WERI-Rb-1 (cell line): ENCODE results near the gene CDYL2.

Source experiments
- DNase-seq: peaks from one replicate; pipeline ENCODE4 v3.0.0-alpha.2; 2020
- H3K27ac ChIP-seq: fragments of 250-450 bp; sonication (Bioruptor Pico); 2 replicates; pipeline ENCODE4 v1.5.1; 2020; ENCODE audit warnings: mild to moderate bottlenecking, moderate library complexity
- H3K27me3 ChIP-seq: fragments of 250-450 bp; sonication (Bioruptor Pico); 2 replicates; pipeline ENCODE4 v1.5.1; 2021; ENCODE audit warnings: mild to moderate bottlenecking, low read depth, moderate library complexity; ENCODE audit not compliant: insufficient read depth, severe bottlenecking
- H3K36me3 ChIP-seq: fragments of 250-450 bp; sonication (Bioruptor Pico); 2 replicates; pipeline ENCODE4 v1.5.1; 2020; ENCODE audit warnings: mild to moderate bottlenecking, moderate library complexity
- H3K4me3 ChIP-seq: 2 replicates; pipeline ENCODE4 v1.5.1; 2011; ENCODE audit warnings: low read depth, mild to moderate bottlenecking, control low read depth, low read length
- H3K9me3 ChIP-seq: fragments of 250-450 bp; sonication (Bioruptor Pico); 2 replicates; pipeline ENCODE4 v1.5.1; 2021; ENCODE audit warnings: mild to moderate bottlenecking, moderate library complexity; ENCODE audit not compliant: severe bottlenecking
- CTCF ChIP-seq: IDR thresholded peaks from 2 replicates; pipeline ENCODE4 v1.5.1; 2011; ENCODE audit warnings: low read depth, mild to moderate bottlenecking, control low read depth, inconsistent platforms, low read length

Gene CDYL2

DNA sequence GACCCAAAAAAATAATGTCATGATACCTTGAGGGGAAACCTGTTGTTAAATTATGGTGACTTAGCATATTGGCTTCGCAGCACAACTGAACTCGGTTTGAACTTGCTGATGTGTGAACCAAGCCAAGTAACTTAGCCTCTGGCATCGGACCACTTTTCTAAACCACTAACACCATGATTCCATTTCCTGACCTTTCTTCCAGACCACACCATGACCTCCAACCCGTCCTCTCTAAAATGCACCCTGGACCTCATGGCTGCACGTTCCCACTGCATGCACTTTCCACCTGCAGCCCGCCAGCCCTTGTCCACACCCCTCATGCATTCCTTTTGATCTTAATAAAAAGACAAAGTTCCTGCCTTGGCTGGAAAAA is 234.3 kb downstream of the CDYL2 start:
- H3K4me3 ChIP-seq, result no peak overlapping the region
- no peak for TF ChIP-seq CTCF
- H3K27me3 ChIP-seq, result no peaks in the 10 kb centered on the region
- no peak overlapping the region for H3K27ac ChIP-seq
- DNase-seq, result no peak
- no peaks in the 10 kb centered on the region for H3K36me3 ChIP-seq
- H3K9me3 ChIP-seq, result no peaks in the 10 kb centered on the region

DNA sequence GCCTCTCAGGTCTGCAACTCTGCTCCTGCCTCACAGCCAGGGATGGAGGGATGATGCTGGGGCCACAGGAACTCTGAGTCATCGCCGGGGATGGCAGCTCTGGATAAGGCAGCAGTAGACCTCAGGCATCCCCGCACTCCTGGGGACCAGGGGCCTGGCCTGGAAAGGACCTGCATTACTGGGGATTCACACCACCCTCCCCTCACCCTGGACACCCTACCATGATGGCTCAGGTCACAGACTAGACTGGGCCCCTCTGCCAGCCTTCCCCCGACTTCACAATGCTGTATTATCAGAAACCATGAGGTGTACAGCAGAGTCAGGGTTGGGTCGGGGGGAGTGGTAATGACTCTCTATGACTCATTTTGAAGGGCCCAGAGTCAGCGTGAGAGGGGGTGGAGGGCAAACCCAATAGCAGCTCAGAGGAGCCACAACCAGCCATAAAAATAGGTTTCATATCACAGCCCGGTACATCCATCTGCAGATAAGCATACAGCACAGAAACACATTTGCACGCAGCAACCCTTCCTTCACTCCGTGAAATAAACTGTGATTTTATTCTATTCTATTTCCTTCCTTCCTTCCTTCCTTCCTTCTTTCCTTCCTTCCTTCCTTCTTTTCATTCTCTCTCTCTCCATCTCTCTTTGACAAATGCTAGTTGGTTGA is 234.8 kb downstream of the CDYL2 start:
- no peak for DNase-seq
- no peak for TF ChIP-seq CTCF
- H3K27ac ChIP-seq, result no peak overlapping the region
- H3K27me3 ChIP-seq, result no peaks in the 10 kb centered on the region
- H3K4me3 ChIP-seq, result no peak overlapping the region
- H3K9me3 ChIP-seq, result no peaks in the 10 kb centered on the region
- H3K36me3 ChIP-seq, result no peaks in the 10 kb centered on the region

DNA sequence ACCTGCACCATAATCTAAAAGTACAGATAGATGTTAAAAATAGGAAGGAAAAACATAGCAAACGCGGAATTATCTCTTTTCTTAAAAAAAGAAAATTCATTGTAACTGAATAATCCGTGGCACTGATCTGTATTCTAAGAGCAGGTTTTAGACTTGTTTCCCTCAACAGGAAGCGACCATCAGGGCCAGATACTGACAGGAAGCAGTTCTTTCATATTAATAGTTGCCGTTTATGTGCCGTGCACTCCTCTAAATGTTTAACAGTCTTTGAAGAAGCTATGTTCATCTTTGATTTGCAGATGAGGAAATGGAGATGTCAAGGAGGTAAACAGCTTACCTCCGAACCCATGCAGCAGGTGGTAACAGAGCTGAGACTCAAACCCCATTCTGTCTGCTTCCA is 240.0 kb downstream of the CDYL2 start:
- no peak for TF ChIP-seq CTCF
- H3K4me3 ChIP-seq, result no peak overlapping the region
- DNase-seq, result no peak
- H3K9me3 ChIP-seq, result no peaks in the 10 kb centered on the region
- no peak overlapping the region for H3K27ac ChIP-seq
- H3K27me3 ChIP-seq, result no peaks in the 10 kb centered on the region
- no peaks in the 10 kb centered on the region for H3K36me3 ChIP-seq

DNA sequence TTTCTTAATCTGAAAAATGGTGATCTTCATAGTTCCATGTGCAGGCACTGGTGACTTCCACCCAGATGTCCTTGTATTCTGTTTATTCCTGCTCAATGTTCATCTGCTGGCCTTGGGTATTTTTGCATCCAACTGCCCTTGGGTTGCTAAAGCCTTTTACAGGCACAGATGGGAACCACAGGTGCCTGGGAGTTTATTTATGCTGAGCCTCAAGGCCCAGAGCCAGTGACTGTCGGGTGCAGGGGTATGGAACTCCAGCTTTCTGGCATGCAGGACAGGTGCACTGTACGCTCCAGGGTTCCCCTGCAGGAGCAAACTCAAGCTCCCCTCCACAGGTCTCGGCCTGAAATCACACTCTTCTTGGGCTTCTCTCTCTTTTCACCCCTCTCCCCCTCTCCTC is 241.3 kb downstream of the CDYL2 start:
- Histone ChIP-seq H3K36me3 (no peaks in the 10 kb centered on the region), H3K27ac (no peak overlapping the region), H3K27me3 (no peaks in the 10 kb centered on the region), H3K4me3 (no peak overlapping the region), H3K9me3 (no peaks in the 10 kb centered on the region)
- no peak for TF ChIP-seq CTCF
- no peak for DNase-seq

DNA sequence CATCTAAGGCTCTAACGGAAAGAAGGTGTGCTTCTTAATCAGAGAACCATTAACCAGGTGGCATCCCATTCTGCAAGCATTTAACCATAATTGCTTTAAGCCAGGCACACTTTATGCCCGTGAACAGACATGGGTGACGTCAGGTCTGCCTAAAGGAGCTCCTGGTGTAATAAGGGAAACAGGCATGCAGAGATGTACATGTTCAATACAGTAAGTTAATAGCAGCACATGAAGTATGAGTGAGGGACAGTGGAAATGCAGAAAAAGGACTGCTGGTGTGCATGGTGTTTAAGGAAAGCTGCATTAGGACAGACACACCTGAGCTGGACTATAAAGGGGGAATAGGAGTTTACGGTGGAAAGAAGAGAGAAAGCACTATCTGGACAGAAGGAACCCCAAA is 245.0 kb downstream of the CDYL2 start:
- Histone ChIP-seq H3K36me3 (no peaks in the 10 kb centered on the region), H3K4me3 (no peak overlapping the region), H3K9me3 (no peaks in the 10 kb centered on the region), H3K27ac (no peak overlapping the region), H3K27me3 (no peaks in the 10 kb centered on the region)
- TF ChIP-seq CTCF, result no peak
- DNase-seq, result no peak

- DNase-seq, result no peak
- Histone ChIP-seq H3K36me3 (no peaks in the 10 kb centered on the region), H3K4me3 (no peak overlapping the region), H3K27ac (no peak overlapping the region), H3K27me3 (no peaks in the 10 kb centered on the region), H3K9me3 (no peaks in the 10 kb centered on the region)
- TF ChIP-seq CTCF, result no peak
Observed at GRCh38 chr16:80557037-80557436, 247.4 kb downstream of the CDYL2 start.
